SW480 (cell line): ENCODE measurements around the gene ADARB1.
"Not testable (repeated sequence)": the region's sequence is repeated elsewhere in the genome, so short reads cannot be mapped to it uniquely, and the experiment has no call there.

Experiments used
- DNase-seq: peaks from one replicate; pipeline ENCODE4 v3.0.0-alpha.2; 2016; ENCODE audit warnings: low spot score

Gene ADARB1

DNA sequence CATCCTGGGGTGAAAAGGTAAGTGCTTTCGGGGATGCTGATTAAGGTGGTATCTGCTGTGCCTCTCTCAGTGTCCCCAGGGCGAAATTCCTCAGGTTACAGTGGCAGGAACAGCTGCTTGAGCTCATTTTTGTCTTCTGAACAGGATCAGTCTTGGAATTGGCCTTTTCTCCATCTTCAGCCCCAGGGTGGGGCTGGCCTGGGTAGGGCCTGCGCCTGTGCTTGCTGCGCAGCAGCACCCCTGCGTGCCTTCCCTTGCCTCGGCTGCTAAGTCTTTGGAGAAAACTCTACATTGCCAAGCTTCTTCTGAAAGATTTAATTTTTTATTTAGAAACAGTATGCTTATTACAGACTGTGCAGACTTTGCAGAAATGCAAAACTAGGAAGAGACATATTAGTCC lies 41.7 kb downstream of the ADARB1 start:
- DNase-seq, result no peak

GRCh38 chr21:45117314-45117713 lies 42.9 kb downstream of the ADARB1 start:
- DNase-seq, result no peak

GRCh38 chr21:45118099-45118498 lies 43.7 kb downstream of the ADARB1 start:
- no peak for DNase-seq

DNA sequence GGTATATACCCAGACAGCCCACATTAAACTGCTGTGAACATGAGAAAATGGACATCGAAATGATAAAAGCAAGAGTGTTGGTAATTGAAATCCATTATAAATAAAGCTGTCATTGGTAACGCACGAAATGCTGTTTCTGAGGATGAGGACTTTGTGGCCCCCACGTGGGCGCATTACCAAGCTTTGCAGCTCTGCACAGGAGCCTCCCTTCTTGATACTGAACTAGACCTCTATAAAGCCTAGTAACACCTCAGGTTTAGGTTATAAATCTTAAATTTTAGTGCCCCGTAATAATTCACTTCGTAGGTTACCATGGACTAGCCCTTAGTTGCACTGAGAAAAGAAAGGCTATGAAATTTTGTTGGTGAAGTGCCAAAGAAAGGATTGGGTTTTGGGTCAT lies 45.4 kb downstream of the ADARB1 start:
- no peak for DNase-seq

DNA sequence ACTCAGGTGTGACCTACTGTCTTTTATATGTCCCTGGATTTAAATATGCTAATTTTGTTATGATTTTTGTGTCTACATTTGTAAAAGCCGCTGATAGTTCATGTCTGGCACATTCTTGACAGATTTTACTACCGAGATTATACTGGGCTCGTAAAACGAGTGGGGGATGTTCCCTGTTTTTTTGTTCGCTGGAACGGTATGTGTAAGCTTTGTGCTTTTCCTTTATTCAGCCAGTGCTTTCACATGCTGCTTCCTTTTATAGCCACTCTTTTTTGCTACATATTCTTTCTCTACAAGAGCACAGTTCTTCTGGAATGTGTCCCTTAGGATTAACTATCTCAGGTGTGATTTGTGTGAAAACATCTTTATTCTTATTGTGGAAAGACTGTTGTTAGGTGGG lies 46.6 kb downstream of the ADARB1 start:
- no peak for DNase-seq

- DNase-seq, result no peak
Measured at GRCh38 chr21:45122030-45122429, 47.6 kb downstream of the ADARB1 start.

DNA sequence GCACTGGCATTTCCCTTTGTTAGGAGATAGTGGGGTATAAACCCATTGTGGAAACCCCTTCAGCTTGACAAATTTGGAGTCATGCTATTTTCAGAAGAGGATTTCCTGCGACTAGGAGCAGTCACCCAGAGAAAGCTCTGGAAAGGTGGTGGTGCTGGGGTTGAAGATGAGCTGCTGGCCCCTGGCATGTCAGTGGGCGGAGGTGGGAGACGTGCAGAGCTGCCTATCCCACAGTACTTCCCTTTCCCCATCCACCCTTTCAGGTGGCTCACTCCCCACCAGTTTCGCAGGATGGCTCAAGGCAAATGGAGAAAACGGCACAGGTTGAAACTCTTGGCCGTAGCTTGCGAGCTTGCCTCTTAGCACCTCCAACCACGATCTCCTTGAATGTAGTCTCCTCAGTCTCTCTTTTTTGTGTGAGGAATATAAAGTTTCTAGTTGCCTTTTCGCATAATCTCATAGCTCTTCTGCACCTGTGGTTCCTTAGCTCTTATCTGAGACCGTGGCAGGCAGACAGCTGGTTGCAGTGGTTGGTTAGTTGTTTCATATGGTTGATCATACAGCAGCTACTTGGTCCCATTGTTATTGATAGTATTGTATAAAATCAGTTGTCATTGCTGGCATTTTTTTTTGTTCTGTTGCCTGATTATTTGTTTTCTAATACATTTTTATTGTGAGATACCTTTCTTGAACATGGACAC lies 48.2 kb downstream of the ADARB1 start:
- DNase-seq, result no peak

- DNase-seq, result no peak
Measured at GRCh38 chr21:45123440-45123839, 49.1 kb downstream of the ADARB1 start.

GRCh38 chr21:45124596-45124995 lies 50.2 kb downstream of the ADARB1 start:
- no peak for DNase-seq

DNA sequence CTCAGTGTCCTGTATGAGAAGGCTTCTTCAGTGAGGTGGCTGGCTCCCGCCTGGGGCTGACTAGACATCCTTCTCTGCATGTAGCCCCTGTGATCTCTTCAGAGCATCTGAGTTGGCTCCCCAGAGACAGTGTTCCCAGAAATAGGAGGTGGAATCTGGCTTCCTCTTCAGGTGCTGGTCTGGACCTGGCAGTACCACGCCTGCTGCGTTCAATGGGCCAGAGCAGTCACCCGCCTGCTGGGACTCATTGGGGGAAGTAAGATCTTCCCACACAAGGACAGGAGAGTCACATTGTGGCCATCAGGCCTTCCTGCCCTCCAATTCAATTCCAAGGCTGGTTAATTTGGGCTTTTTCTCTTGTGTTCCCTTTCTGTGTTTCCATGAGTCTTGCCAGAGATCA lies 51.0 kb downstream of the ADARB1 start:
- DNase-seq, result no peak

DNA sequence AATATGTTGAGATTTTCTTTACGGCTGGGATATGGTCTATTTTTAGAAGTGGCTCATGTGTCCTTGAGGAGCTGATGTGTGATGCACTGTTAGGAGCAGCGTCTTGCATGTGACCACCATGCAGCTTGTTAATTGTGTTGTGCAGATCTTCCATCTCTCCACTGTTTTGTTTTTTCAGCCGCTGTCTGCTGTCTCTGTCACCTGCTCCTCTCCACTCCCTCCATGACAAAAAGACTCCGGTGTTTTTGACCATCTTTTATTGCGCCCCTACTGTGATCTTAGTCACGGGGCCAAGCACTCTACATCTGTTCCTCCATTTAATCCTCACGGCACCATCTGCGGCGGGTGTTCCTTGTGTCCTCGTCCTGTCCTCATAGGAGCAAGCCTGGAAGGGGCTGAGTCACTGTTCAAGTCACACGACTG lies 51.8 kb downstream of the ADARB1 start:
- DNase-seq, result no peak

GRCh38 chr21:45126983-45127382 lies 52.6 kb downstream of the ADARB1 start:
- no peak for DNase-seq

DNA sequence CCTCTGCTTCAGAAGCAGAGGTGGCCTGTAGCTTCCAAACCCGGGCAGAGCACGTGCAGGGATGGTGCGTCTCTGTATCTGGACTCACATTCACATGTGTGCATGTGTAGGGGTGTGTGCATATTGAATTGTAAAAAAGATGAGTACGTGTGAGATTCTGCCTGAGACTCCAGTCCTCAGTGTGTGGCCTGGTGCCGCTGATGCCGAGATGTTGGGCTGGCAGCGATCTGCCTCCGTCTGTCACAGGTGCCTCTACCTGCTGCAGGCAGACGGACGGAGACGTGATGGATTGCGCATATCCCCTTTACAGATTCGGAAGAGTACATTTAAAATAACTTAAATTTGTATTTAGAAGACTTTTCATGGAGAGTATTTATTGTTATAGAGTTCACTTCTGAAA lies 53.6 kb downstream of the ADARB1 start:
- no peak for DNase-seq

GRCh38 chr21:45128613-45129188 lies 54.3 kb downstream of the ADARB1 start:
- peak; percentile 78 for DNase-seq

DNA sequence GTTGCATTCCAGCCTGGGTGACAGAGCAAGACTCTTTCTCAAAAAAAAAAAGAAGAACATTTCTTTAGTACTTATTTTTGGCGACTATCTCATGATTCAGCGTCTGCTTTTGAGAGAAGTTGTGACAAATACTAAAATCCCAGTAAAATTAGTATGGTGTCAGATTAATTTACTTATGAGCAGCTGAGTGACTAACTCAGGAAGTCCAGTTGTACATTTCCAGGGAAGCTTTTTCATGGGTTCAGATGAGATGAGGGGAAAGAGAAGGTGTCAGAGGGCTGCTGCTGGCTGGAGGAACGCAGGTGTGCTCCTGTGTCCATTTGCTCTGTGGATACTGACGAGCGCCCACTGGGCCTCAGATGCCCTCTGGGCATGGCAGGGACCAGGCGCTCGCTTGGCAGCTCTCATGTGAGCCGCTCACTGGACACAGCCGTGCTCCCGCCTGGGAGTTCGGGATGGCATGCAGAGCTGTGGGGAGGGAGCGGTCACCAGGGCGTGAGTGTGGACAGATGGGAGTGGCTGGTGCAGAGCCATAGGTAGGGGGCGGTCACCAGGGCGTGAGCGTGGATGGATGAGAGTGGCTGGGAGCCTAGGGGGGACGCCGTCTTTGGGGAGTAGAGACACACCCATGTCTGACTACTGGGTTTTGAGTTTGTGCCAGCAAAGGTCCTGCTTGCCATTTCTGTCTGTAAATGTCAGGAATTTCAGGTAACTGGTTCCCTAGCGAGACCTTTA lies 55.0 kb downstream of the ADARB1 start:
- peak; percentile 41 for DNase-seq

GRCh38 chr21:45130324-45130774 lies 56.0 kb downstream of the ADARB1 start:
- peak; percentile 41 for DNase-seq

DNA sequence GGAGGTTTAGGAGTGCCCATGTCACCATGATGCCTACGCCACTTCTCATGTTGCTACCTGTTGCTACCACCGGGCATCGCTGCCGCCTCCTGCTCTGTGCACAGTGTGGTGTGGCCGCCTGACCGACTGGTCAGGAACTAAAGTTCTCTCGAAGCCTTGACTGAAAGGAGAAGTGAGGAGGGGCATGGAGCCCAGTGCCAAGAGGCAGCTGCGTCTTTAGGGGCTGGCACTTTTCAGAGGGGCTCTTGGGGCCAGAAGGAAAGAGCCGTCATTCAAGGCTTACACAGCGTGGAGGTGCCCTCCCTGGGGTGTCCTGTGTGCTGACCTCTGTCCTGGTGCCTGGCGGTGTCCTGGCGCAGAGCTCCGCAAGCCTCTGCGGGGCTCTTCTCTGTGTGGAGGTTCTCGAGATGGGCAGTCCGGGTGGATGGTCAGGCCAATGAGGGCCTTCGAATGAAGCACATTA lies 57.2 kb downstream of the ADARB1 start:
- DNase-seq, result no peak

DNA sequence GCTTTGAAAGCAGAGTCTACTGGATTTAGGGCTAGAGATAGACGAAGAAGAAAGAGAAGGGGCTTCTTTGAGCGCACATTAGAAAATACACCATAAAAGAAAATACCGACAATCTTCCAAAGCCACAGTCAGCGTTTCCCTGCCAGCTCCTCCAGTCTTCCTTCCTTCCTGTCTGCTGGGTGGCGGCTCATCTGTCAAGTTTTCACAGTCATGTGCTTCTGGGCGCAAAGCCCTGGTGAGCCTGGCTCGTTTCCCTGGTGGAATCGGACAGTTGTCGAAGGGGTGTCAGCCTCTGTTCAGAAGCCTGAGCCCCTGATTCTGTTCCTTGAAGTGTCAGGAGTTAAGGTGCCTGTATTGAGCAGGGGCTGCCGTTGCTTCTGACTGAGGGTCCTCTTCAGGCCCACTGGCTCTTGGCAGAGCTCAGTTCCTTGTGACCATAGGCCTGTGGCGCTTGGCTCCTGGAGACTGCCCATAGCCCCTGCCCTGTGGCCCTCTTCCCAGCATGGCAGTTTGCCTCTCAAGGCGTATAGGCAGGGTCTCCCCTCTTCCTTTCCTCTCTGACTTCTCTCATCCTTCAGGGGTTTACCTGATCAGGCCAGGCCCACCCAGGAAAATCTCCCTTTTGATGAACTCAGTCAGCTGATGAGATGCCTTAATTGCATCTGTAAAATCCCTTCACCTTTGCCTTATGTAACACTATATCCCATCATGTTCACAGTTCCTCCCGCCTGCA lies 58.6 kb downstream of the ADARB1 start:
- no peak for DNase-seq

DNA sequence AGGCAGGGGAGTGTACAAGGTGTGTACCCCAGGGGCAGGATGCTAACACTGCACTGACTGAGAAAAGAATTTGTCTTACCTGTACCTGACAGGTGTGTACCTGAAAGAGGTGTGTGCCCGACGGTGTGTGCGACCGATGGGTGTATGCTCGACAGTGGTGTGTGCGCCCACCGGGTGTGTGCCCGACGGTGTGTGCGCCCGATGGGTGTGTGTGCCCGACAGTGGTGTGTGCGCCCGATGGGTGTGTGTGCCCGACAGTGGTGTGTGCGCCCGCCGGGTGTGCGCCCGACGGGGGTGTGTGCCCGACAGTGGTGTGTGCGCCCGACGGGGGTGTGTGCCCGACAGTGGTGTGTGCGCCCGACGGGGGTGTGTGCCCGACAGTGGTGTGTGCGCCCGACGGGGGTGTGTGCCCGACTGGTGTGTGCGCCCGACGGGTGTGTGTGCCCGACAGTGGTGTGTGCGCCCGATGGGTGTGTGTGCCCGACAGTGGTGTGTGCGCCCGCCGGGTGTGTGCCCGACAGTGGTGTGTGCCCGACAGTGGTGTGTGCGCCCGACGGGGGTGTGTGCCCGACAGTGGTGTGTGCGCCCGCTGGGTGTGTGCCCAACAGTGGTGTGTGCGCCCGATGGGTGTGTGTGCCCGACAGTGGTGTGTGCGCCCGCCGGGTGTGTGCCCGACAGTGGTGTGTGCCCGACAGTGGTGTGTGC lies 59.3 kb downstream of the ADARB1 start:
- DNase-seq, result not testable (repeated sequence)

DNA sequence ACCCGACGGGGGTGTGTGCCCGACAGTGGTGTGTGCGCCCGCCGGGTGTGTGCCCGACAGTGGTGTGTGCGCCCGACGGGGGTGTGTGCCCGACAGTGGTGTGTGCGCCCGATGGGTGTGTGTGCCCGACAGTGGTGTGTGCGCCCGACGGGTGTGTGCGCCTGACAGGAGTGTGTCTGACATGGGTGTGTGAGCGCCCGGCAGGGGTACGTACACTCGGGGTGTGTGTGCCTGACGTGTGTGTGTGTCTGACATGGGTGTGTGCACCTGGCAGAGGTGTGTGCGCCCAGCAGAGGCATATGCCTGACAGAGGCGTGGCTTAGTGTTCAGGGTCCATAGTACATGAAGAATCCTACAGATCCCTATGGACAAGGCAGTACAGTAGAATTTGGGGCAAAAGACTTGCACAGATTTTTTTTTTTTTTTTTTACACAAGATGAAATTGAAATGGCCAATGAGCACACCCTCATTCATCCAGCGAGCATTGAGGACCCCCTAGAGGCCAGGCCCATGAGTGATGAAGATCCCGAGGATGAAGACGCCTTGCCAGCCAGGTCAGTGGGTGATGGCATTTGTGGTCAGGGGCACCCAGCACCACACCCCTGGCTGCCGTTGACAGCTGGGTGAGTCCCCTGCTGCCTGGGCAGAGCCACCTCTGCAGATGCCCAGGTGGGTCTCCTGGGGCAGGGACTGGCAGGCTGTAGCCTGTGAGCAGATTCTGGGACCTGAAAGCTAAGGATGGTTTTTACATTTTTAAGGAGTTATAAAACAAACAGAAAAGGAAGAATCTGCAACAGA lies 60.1 kb downstream of the ADARB1 start:
- no peak for DNase-seq

- no peak for DNase-seq
Measured at GRCh38 chr21:45135122-45135521, 60.7 kb downstream of the ADARB1 start.
